ENCODE results near the gene DCUN1D2.
"Not testable (repeated sequence)": the region's sequence is repeated elsewhere in the genome, so short reads cannot be mapped to it uniquely, and the experiment has no call there.

The DCUN1D2 gene

GRCh38 chr13:113489171-113489548 lies 1.4 kb downstream of the DCUN1D2 start:
- DNase-seq: no peak

- DNase-seq: no peak
Observed at GRCh38 chr13:113488283-113488682, 2.2 kb downstream of the DCUN1D2 start.

GRCh38 chr13:113486698-113487097 lies 3.8 kb downstream of the DCUN1D2 start:
- no peak for DNase-seq

GRCh38 chr13:113485545-113485944 lies 5.0 kb downstream of the DCUN1D2 start:
- no peak for DNase-seq

- DNase-seq: no peak
Observed at GRCh38 chr13:113483504-113484293, 6.8 kb downstream of the DCUN1D2 start.

GRCh38 chr13:113483081-113483480 lies 7.4 kb downstream of the DCUN1D2 start:
- DNase-seq: no peak

- no peak for DNase-seq
Observed at GRCh38 chr13:113479179-113479578, 11.3 kb downstream of the DCUN1D2 start.

- DNase-seq: no peak
Observed at GRCh38 chr13:113477724-113478123, 12.8 kb downstream of the DCUN1D2 start.

- DNase-seq: no peak
Observed at GRCh38 chr13:113476811-113477210, 13.7 kb downstream of the DCUN1D2 start.

- DNase-seq: no peak
Observed at GRCh38 chr13:113475911-113476310, 14.6 kb downstream of the DCUN1D2 start.

GRCh38 chr13:113475280-113475679 lies 15.2 kb downstream of the DCUN1D2 start:
- no peak for DNase-seq

- DNase-seq: no peak
Observed at GRCh38 chr13:113474179-113474578, 16.3 kb downstream of the DCUN1D2 start.

GRCh38 chr13:113472355-113473025 lies 18.0 kb downstream of the DCUN1D2 start:
- DNase-seq: no peak

- DNase-seq: no peak
Observed at GRCh38 chr13:113471844-113472243, 18.7 kb downstream of the DCUN1D2 start.

- not testable (repeated sequence) for DNase-seq
Observed at GRCh38 chr13:113470635-113471163, 19.8 kb downstream of the DCUN1D2 start.

- no peak for DNase-seq
Observed at GRCh38 chr13:113470073-113470472, 20.4 kb downstream of the DCUN1D2 start.

- DNase-seq: no peak
Observed at GRCh38 chr13:113469582-113469981, 20.9 kb downstream of the DCUN1D2 start.

GRCh38 chr13:113468472-113469201 lies 21.9 kb downstream of the DCUN1D2 start:
- no peak for DNase-seq

- DNase-seq: no peak
Observed at GRCh38 chr13:113468029-113468428, 22.5 kb downstream of the DCUN1D2 start.

GRCh38 chr13:113466383-113466782 lies 24.1 kb downstream of the DCUN1D2 start:
- no peak for DNase-seq

GRCh38 chr13:113465300-113465699 lies 25.2 kb downstream of the DCUN1D2 start:
- DNase-seq: no peak

- DNase-seq: no peak
Observed at GRCh38 chr13:113464476-113464875, 26.0 kb downstream of the DCUN1D2 start.

GRCh38 chr13:113461022-113461751 lies 29.3 kb downstream of the DCUN1D2 start:
- DNase-seq: no peak
